ENCODE measurements around the gene DEFB123.
"Not testable (repeated sequence)": the region's sequence is repeated elsewhere in the genome, so short reads cannot be mapped to it uniquely, and the experiment has no call there.

DEFB123 gene

GRCh38 chr20:31440012-31440659, at the start of gene DEFB123:
DEFB123 (plus strand) TSS chr20:31440632; CDS start chr20:31440699, 67 bp downstream.
- DNase-seq (ENCODE audit: low read depth), result no peak

- no peak for DNase-seq (ENCODE audit: low read depth)
These were observed 47.6 kb upstream of the DEFB123 start for GRCh38 chr20:31392836-31393235.

- DNase-seq (ENCODE audit: low read depth), result no peak
These were observed 45.5 kb upstream of the DEFB123 start for GRCh38 chr20:31394900-31395299.

- no peak for DNase-seq (ENCODE audit: low read depth)
These were observed 36.5 kb upstream of the DEFB123 start for GRCh38 chr20:31403886-31404285.

- no peak for DNase-seq (ENCODE audit: low read depth)
These were observed 34.3 kb upstream of the DEFB123 start, which contains the start of gene DEFB121 for GRCh38 chr20:31406115-31406514. DEFB121 (minus strand) TSS chr20:31406215; CDS start chr20:31406152, 63 bp downstream.

GRCh38 chr20:31410011-31410410, 30.4 kb upstream of the DEFB123 start:
- no peak for DNase-seq (ENCODE audit: low read depth)

- no peak for DNase-seq (ENCODE audit: low read depth)
These were observed 26.1 kb upstream of the DEFB123 start for GRCh38 chr20:31414381-31414780.

GRCh38 chr20:31415653-31416052, 24.8 kb upstream of the DEFB123 start:
- DNase-seq (ENCODE audit: low read depth), result no peak

- no peak for DNase-seq (ENCODE audit: low read depth)
These were observed 22.1 kb upstream of the DEFB123 start for GRCh38 chr20:31418307-31418706.

GRCh38 chr20:31425797-31426196, 14.6 kb upstream of the DEFB123 start:
- no peak for DNase-seq (ENCODE audit: low read depth)

- not testable (repeated sequence) for DNase-seq (ENCODE audit: low read depth)
These were observed 13.4 kb upstream of the DEFB123 start for GRCh38 chr20:31426891-31427551.

- DNase-seq (ENCODE audit: low read depth), result not testable (repeated sequence)
These were observed 12.9 kb upstream of the DEFB123 start for GRCh38 chr20:31427576-31427975.

GRCh38 chr20:31430568-31431115, 9.8 kb upstream of the DEFB123 start:
- DNase-seq (ENCODE audit: low read depth), result no peak

GRCh38 chr20:31446084-31446819, 5.8 kb downstream of the DEFB123 start:
- no peak for DNase-seq (ENCODE audit: low read depth)

- DNase-seq (ENCODE audit: low read depth), result no peak
These were observed 9.3 kb downstream of the DEFB123 start for GRCh38 chr20:31449511-31450414.

GRCh38 chr20:31452575-31452974, 12.1 kb downstream of the DEFB123 start:
- no peak for DNase-seq (ENCODE audit: low read depth)

GRCh38 chr20:31454361-31454760, 13.9 kb downstream of the DEFB123 start:
- DNase-seq (ENCODE audit: low read depth), result no peak

- not testable (repeated sequence) for DNase-seq (ENCODE audit: low read depth)
These were observed 30.5 kb downstream of the DEFB123 start for GRCh38 chr20:31470946-31471345.

GRCh38 chr20:31472395-31473330, 32.2 kb downstream of the DEFB123 start:
- DNase-seq (ENCODE audit: low read depth), result no peak

GRCh38 chr20:31473331-31474096, 33.1 kb downstream of the DEFB123 start:
- DNase-seq (ENCODE audit: low read depth), result no peak
